A549 (cell line): ENCODE data around the gene PUDP.

Experiments
- BCL3 ChIP-seq: fragments of >200 bp; sonication (Bioruptor Twin); formaldehyde crosslinking; IDR thresholded peaks from 3 replicates; pipeline ENCODE4 v1.6.1; 2016
- CBX2 ChIP-seq: fragments of 200-600 bp; sonication (generic); IDR thresholded peaks from 2 replicates; pipeline ENCODE4 v1.6.1; 2016; ENCODE audit warnings: low read depth, mild to moderate bottlenecking, borderline replicate concordance
- CEBPB ChIP-seq, 2 experiments: fragments of >200 bp in 1 of 2; sonication (Bioruptor Twin) in 1 of 2; formaldehyde crosslinking in 1 of 2; IDR thresholded peaks; 2 replicates each; pipeline ENCODE4 v1.6.1; 2012 to 2016
- CHD4 ChIP-seq: fragments of 200-600 bp; sonication (generic); IDR thresholded peaks from 2 replicates; pipeline ENCODE4 v1.6.1; 2016; ENCODE audit warnings: antibody characterized with exemption, mild to moderate bottlenecking, borderline replicate concordance
- CTCF ChIP-seq: fragments of >200 bp; sonication (Bioruptor Twin); formaldehyde crosslinking; IDR thresholded peaks from 3 replicates; pipeline ENCODE4 v1.5.1; 2016
- ELK1 ChIP-seq: fragments of 150-350 bp; IDR thresholded peaks from 2 replicates; pipeline ENCODE4 v1.6.1; 2014; ENCODE audit warnings: low read depth, mild to moderate bottlenecking, low read length
- FOSL2 ChIP-seq, 2 experiments: fragments of 450-650 bp in 1 of 2; fragments of >200 bp in 1 of 2; sonication (Bioruptor Twin) in 1 of 2; formaldehyde crosslinking; IDR thresholded peaks; 2 replicates each; pipeline versions ENCODE4 v1.5.0 to v1.6.1; 2016 to 2020; ENCODE audit warnings: mild to moderate bottlenecking in 1 of 2, moderate library complexity in 1 of 2
- MAX ChIP-seq: IDR thresholded peaks from 2 replicates; pipeline ENCODE4 v1.6.1; 2012
- MYC ChIP-seq: IDR thresholded peaks from 2 replicates; pipeline ENCODE4 v1.6.1; 2012; ENCODE audit warnings: mild to moderate bottlenecking, inconsistent platforms, low read length, improper control_type of control experiment, borderline replicate concordance
- RARB ChIP-seq: fragments of 250-450 bp; sonication (Bioruptor Pico); IDR thresholded peaks from 2 replicates; pipeline ENCODE4 v1.8.0; 2021; ENCODE audit warnings: mild to moderate bottlenecking, moderate library complexity
- REST ChIP-seq: fragments of 200-600 bp; sonication (generic); IDR thresholded peaks from 2 replicates; pipeline ENCODE4 v1.6.1; 2016; ENCODE audit warnings: antibody characterized with exemption, mild to moderate bottlenecking, moderate library complexity
- RFX5 ChIP-seq: fragments of 450-650 bp; IDR thresholded peaks from 2 replicates; pipeline ENCODE4 v1.7.1; 2014; ENCODE audit warnings: antibody characterized with exemption, mild to moderate bottlenecking, moderate library complexity

GRCh38 chrX:7054219-7055216 lies 93.4 kb downstream of the PUDP start:
- no peak for TF ChIP-seq CTCF
- TF ChIP-seq RFX5 = no peak
- TF ChIP-seq CHD4 = no peak
- TF ChIP-seq FOSL2 (IDR thresholded peaks at IDR 0.05) = no peak
- no peak for TF ChIP-seq FOSL2 (CRISPR knock-in tag; IDR thresholded peaks at IDR 0.05)
- TF ChIP-seq CBX2 = no peak
- no peak for TF ChIP-seq BCL3
- no peak for TF ChIP-seq ELK1
- TF ChIP-seq CEBPB (IDR thresholded peaks at IDR 0.05) = no peak
- TF ChIP-seq MAX = no peak
- TF ChIP-seq REST = no peak
- TF ChIP-seq RARB (CRISPR knock-in tag) = no peak
- no peak for TF ChIP-seq MYC
